ENCODE results near the gene CYTH4. TPM values are rescaled to one million over a fixed set of nuclear protein-coding genes. Genes with fewer than 3 reads are reported as not detected.
A peak's percentile ranks its signal among the peaks of the same experiment; 100 is the strongest.

The CYTH4 gene
- total and polyA plus RNA-seq, 2 experiments from 2014 or later: not detected

- Histone ChIP-seq H3K27me3 (ENCODE audit: insufficient read depth) (no peaks in the 10 kb centered on the region), H3K9me2 (ENCODE audit: insufficient read depth) (no peaks in the 10 kb centered on the region), H4K20me1 (replicated peaks; ENCODE audit: insufficient read depth) (no peaks in the 10 kb centered on the region), H3K4me2 (no peak overlapping the region), H3K36me3 (ENCODE audit: insufficient read depth) (no peaks in the 10 kb centered on the region), H3K79me2 (replicated peaks; ENCODE audit: insufficient read depth) (no peaks in the 10 kb centered on the region), H3F3A (replicated peaks; ENCODE audit: low read depth) (no peaks in the 10 kb centered on the region), H3K27ac (ENCODE audit: low read depth) (no peak overlapping the region), H3K4me1 (ENCODE audit: insufficient read depth) (peaks cover 15% of the 10 kb centered on the region; the same call in 1 of the 2 replicates), H2AFZ (peak overlapping the region; percentile 81), H3K4me3 (no peak overlapping the region)
- peak; percentile 76 for ATAC-seq
- peak; percentile 71 for DNase-seq (ENCODE audit: low spot score)
- TF ChIP-seq CTCF (conservative IDR thresholded peaks at IDR 0.05; ENCODE audit: low read depth in 2 of 2) (peak; percentile 57 to 62), ZNF462 (CRISPR knock-in tag; IDR thresholded peaks at IDR 0.05) (no peak), CREB1 (CRISPR knock-in tag; IDR thresholded peaks at IDR 0.05; ENCODE audit: low read depth) (no peak)
- Mint-ChIP-seq H3K36me3 (ENCODE audit: low read depth) (no peaks in the 10 kb centered on the region), H3K27me3 (ENCODE audit: insufficient read depth, low read depth, poor library complexity) (peaks cover 4% of the 10 kb centered on the region), H3K4me3 (no peak overlapping the region), H3K27ac (no peak overlapping the region), H3K9me3 (no peaks in the 10 kb centered on the region; the same call in 2 of the 3 replicates), H3K4me1 (peaks cover 20% of the 10 kb centered on the region)
Measured at GRCh38 chr22:37283393-37283937, 1.2 kb downstream of the CYTH4 start.

All from GM23338 (cell line).